ENCODE measurements around the gene CCT2.

The CCT2 gene

DNA sequence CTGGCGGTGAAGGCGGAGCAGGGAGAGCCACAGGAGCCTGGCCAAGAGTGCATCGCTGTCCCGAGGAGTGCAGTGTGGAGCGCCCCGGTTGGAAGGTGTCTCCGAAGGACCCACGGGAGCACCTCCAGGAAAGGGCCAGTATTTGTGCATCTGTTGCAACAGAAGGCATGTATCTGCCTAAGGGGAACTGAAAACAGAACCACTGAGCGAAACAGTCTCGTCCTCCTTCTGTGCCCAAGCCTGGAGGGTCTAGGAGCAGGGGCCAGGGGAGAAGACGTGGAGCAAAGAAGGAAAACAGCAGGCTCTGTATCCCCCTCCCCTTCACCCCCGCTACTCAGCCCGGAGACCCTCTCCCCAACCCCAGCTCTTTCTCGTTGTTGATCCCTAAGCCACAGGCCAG is 30.8 kb downstream of the CCT2 start:
- no peak overlapping the region for H3K4me3 ChIP-seq (ENCODE audit: control insufficient read depth, low read depth, low read length)
- no peak for DNase-seq (ENCODE audit: low read depth)
- no peak for TF ChIP-seq CTCF (IDR thresholded peaks at IDR 0.05; ENCODE audit: control insufficient read depth, insufficient read depth, low read depth, low read length, missing control alignments)

DNA sequence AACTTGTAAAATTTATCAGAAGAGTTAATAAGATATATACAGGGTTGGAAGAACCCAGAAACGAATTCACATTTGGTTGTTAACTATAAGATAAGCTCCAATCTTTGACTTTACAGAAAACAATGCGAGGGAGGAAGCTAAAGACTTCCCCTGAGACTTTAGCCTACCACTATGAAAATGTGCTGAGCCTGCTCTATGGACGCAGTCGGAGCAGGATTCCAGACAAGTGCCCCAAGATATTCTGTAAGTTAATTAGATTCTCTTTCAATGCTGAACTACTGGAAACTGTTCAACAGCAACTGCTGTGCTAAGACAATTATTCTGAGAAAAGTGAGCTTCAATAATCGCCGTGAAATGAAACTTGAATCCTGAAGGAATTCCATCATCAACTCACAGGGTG is 33.8 kb downstream of the CCT2 start:
- DNase-seq (ENCODE audit: low read depth), result no peak
- no peak overlapping the region for H3K4me3 ChIP-seq (ENCODE audit: control insufficient read depth, low read depth, low read length)
- TF ChIP-seq CTCF (IDR thresholded peaks at IDR 0.05; ENCODE audit: control insufficient read depth, insufficient read depth, low read depth, low read length, missing control alignments), result no peak

DNA sequence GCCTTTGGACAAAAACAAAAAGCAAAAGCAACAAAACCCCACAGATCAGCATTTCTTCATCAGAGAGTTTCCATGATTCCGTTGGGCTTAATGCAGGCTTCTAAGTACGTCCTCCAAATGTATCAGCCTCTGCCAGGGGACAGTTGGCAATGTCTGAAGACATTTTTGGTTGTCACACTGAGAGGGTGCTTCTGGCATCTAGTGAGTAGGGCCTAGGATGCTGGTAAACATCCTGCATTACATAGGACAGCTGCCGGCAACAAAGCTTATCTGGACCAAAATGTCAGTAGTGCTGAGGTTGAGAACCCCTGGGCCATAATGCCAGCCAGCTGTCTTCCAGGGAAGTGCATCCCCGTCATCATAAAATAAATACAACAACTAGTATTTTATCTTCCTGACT is 34.8 kb downstream of the CCT2 start:
- H3K4me3 ChIP-seq (ENCODE audit: control insufficient read depth, low read depth, low read length), result no peak overlapping the region
- TF ChIP-seq CTCF (IDR thresholded peaks at IDR 0.05; ENCODE audit: control insufficient read depth, insufficient read depth, low read depth, low read length, missing control alignments), result no peak
- no peak for DNase-seq (ENCODE audit: low read depth)

DNA sequence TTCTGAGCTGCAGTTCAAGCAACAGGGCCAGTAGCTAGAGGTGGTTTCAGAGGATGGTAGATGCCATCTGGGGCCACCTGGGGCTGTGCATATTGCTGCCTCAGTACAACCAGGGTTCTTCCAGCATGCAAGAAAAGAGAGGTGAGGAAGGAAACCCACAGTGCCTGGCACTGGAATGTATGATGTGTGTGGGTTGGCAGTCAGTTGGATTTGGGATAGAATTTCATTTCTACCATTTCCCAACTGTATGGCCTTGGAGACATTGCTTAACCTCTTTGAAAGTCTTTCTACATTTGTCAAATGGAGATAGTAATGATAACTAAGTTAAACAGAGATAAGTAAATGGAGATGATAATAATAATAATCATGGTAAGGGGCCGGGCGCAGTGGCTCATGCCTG is 35.7 kb downstream of the CCT2 start:
- TF ChIP-seq CTCF (IDR thresholded peaks at IDR 0.05; ENCODE audit: control insufficient read depth, insufficient read depth, low read depth, low read length, missing control alignments), result no peak
- no peak for DNase-seq (ENCODE audit: low read depth)
- no peak overlapping the region for H3K4me3 ChIP-seq (ENCODE audit: control insufficient read depth, low read depth, low read length)

GRCh38 chr12:69621551-69621950 is 36.3 kb downstream of the CCT2 start:
- H3K4me3 ChIP-seq (ENCODE audit: control insufficient read depth, low read depth, low read length), result no peak overlapping the region
- no peak for DNase-seq (ENCODE audit: low read depth)
- TF ChIP-seq CTCF (IDR thresholded peaks at IDR 0.05; ENCODE audit: control insufficient read depth, insufficient read depth, low read depth, low read length, missing control alignments), result no peak

DNA sequence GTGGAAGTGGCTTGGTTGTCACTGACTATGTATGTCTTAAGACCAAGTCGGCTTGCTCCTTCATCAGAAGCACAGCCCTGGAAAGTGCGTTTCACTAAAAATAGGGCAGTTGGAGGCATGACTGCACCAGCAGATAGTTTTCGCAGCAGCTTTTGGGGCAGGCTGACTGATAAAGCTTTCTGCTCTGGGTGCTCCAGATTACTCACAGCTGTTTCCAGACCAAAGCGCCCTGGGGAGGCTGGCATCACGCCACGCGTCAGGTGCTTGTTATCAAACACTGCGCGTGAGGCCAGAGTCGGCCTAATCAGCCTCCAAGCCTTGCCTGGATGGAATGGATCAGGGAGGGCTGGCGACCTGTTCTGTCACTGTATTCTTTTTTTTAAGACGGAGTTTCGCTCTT is 38.7 kb downstream of the CCT2 start:
- TF ChIP-seq CTCF (IDR thresholded peaks at IDR 0.05; ENCODE audit: control insufficient read depth, insufficient read depth, low read depth, low read length, missing control alignments), result no peak
- DNase-seq (ENCODE audit: low read depth), result no peak
- no peak overlapping the region for H3K4me3 ChIP-seq (ENCODE audit: control insufficient read depth, low read depth, low read length)

DNA sequence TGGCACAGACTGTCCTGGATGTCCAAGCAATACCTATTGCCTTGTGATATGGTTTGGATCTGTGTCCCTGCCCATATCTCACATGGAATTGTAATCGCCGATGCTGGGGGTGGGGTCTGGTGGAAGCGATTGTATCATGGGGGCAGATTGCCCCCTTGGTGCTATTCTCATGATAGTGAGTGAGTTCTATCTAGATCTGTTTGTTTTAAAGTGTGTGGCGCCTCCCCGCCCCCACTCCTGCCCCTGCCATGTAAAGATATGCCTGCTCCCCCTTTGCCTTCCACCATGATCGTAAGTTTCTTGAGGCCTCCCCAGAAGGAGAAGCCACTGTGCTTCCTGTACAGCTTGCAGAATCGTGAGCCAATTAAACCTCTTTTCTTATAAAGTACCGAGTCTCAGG is 42.2 kb downstream of the CCT2 start:
- DNase-seq (ENCODE audit: low read depth), result no peak
- TF ChIP-seq CTCF (IDR thresholded peaks at IDR 0.05; ENCODE audit: control insufficient read depth, insufficient read depth, low read depth, low read length, missing control alignments), result no peak

More for the DNA sequence above, 42.2 kb downstream of the CCT2 start:
- H3K4me3 ChIP-seq (ENCODE audit: control insufficient read depth, low read depth, low read length), result no peak overlapping the region
